Cardiac fibroblast (primary cell): ENCODE results near the gene TECPR2.

Experiments used
- DNase-seq, 2 donors: peaks; one replicate each; pipeline versions ENCODE4 v3.0.0 to v3.0.0-alpha.2; 2010; ENCODE audit warnings: low read depth in 2 of 2
- H3K4me3 ChIP-seq, 2 donors: replicated peaks in 1 of 2; 1 replicate in 1 of 2; 2 replicates in 1 of 2; pipeline ENCODE4 v1.5.1; 2011; ENCODE audit warnings: low read depth in 2 of 2, low read length in 2 of 2, mild to moderate bottlenecking in 2 of 2, moderate library complexity in 1 of 2
- CTCF ChIP-seq: IDR thresholded peaks from one replicate; pipeline ENCODE4 v1.5.1; 2011; ENCODE audit warnings: low read depth, mild to moderate bottlenecking, low read length, inconsistent platforms

Gene TECPR2

DNA sequence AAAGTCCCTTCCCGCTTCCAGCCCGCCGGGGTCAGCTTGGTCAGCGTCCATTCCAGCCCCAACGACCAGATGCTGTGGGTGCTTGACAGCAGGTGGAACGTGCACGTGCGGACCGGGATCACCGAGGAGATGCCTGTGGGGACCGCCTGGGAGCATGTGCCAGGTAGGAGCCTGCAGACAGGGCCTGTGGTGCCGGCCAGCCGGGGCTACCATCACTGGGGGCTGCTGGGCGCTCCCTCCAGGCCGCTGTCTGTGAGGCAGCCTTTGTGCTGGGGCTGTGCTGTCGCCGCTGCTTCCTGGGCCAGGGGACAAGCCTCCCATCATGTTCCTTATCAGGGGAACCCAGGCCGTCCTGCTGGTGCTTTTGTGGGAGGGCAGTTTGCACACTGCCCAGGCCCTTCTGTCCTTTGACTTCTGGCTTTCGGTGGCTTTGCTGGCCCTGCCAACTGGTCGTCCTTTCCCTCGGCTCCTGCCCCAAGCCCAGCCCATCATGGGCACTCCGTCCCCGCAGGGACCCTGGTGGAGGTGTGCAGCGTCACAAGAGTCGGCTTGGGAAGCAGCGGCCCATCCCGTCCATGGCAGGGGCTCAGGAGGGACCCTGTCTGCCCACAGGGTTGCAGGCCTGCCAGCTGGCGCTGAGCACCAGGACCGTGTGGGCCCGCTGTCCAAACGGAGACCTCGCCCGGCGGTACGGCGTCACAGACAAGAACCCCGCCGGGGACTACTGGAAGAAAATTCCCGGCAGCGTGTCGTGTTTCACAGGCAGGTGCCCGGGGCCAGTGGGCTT, 134.4 kb downstream of the TECPR2 start:
- H3K4me3 ChIP-seq, result no peak overlapping the region
- no peak for TF ChIP-seq CTCF
- no peak for DNase-seq

DNA sequence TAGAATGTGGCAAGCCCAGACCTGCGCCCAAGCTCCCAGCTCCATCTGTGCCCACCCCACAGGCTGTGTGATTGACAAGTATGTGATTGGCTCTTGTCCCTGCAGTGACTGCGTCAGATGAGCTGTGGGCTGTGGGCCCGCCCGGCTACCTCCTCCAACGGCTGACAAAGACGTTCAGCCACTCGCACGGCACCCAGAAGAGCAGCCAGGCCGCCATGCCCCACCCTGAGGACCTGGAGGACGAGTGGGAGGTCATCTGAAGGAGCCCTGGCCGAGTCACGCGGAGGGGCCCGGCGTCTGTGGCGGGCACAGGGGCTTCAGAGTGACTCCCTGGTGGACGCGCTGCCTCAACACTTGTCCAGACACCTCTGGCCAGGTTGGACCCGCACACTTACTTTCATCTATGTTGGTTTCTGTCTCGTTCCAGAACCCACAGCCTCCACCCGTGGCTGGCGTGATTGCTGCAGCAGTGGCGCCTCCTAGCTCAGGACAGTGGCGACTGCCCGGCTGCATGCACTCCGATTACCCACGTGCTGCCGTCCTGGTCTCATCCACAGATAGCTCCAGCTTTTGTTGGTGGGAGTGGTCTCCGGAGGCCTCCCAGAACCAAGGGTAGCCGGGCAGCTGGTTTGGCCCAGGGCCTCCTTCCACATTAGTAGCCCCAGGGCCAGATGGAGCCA, 135.4 kb downstream of the TECPR2 start:
- peak; percentile 13 for TF ChIP-seq CTCF
- no peak for DNase-seq
- no peak overlapping the region for H3K4me3 ChIP-seq

GRCh38 chr14:102498678-102499265, 136.0 kb downstream of the TECPR2 start:
- no peak overlapping the region for H3K4me3 ChIP-seq
- no peak for TF ChIP-seq CTCF
- DNase-seq, result no peak

- no peak for TF ChIP-seq CTCF
- no peak overlapping the region for H3K4me3 ChIP-seq
- DNase-seq, result no peak
These were observed 136.8 kb downstream of the TECPR2 start for GRCh38 chr14:102499401-102500157.

- no peak for TF ChIP-seq CTCF
- no peak overlapping the region for H3K4me3 ChIP-seq
- peak; percentile 88 to 95 for DNase-seq
These were observed 137.5 kb downstream of the TECPR2 start for GRCh38 chr14:102500158-102500662.

DNA sequence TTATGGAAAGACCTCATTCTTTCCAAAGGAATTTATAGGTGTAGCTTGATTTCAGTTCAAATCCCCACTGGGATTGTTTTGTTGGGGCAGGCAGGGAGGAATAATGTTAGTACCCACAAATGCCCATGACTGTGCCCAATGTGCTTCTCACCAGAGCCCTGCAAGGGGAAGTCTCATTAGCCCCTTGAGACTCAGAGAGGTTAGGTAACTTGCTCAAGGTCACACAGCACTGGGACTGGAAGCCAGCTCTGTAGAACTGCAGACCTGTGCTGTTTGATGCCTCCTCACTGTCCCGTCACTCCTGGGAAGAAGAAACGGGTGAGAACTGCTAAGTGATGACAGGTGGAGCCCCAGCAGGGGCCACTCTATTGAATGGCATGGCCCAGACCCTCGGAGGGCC, 138.0 kb downstream of the TECPR2 start:
- TF ChIP-seq CTCF, result no peak
- DNase-seq, result no peak
- H3K4me3 ChIP-seq, result no peak overlapping the region
